H1 (cell line): ENCODE results near the gene GNG7.

Source experiments
- ATF3 ChIP-seq: IDR thresholded peaks from 2 replicates; pipeline ENCODE4 v1.6.1; 2011; ENCODE audit warnings: low read depth, mild to moderate bottlenecking, low read length; ENCODE audit not compliant: insufficient read depth
- BACH1 ChIP-seq: IDR thresholded peaks from 2 replicates; pipeline ENCODE4 v1.6.1; 2012; ENCODE audit warnings: low read length, improper control_type of control experiment
- KDM4A ChIP-seq: IDR thresholded peaks from one replicate; pipeline ENCODE4 v1.7.1; 2012; ENCODE audit warnings: low read depth, mild to moderate bottlenecking, moderate library complexity, low read length, inconsistent platforms; ENCODE audit not compliant: severe bottlenecking
- NRF1 ChIP-seq: IDR thresholded peaks from 2 replicates; pipeline ENCODE4 v1.6.1; 2011; ENCODE audit warnings: mild to moderate bottlenecking, low read depth, low read length, improper control_type of control experiment
- POLR2A ChIP-seq, 2 experiments: IDR thresholded peaks; 1 replicate in 1 of 2; 2 replicates in 1 of 2; pipeline ENCODE4 v1.6.1; 2011; ENCODE audit warnings: low read depth in 2 of 2, low read length in 2 of 2, mild to moderate bottlenecking in 2 of 2; ENCODE audit errors: control extremely low read depth in 1 of 2
- POLR2AphosphoS5 ChIP-seq: IDR thresholded peaks from 2 replicates; pipeline ENCODE4 v1.6.1; 2011; ENCODE audit warnings: low read depth, low read length
- RAD21 ChIP-seq, 2 experiments: IDR thresholded peaks in 1 of 2; conservative IDR thresholded peaks in 1 of 2; 2 replicates each; pipeline ENCODE4 v1.6.1; 2011; ENCODE audit warnings: low read depth in 2 of 2, low read length in 2 of 2, improper control_type of control experiment in 1 of 2, inconsistent platforms in 1 of 2, mild to moderate bottlenecking in 1 of 2, moderate library complexity in 1 of 2
- SAP30 ChIP-seq: fragments of 300-600 bp; sonication (generic); IDR thresholded peaks from 2 replicates; pipeline ENCODE4 v1.7.1; 2012; ENCODE audit warnings: low read length, moderate library complexity, mild to moderate bottlenecking, inconsistent platforms; ENCODE audit not compliant: insufficient read depth, insufficient replicate concordance
- SIX5 ChIP-seq: IDR thresholded peaks from 2 replicates; pipeline ENCODE4 v1.6.1; 2011; ENCODE audit warnings: mild to moderate bottlenecking, low read depth, low read length
- ZNF274 ChIP-seq: IDR thresholded peaks from 2 replicates; pipeline ENCODE4 v1.7.0; 2012; ENCODE audit warnings: low read length, borderline replicate concordance; ENCODE audit errors: extremely low read depth
- TF ChIP-seq, protein P1 (sequence below), 3 experiments: IDR thresholded peaks; 1 replicate in 2 of 3; 2 replicates in 1 of 3; pipeline versions ENCODE4 v1.5.1 to v1.6.1; 2011; ENCODE audit warnings: low read length in 3 of 3, mild to moderate bottlenecking in 3 of 3, inconsistent platforms in 2 of 3, low read depth in 1 of 3, moderate library complexity in 1 of 3; ENCODE audit not compliant: insufficient read depth in 1 of 3; ENCODE audit errors: control extremely low read depth in 1 of 3

- no peak for TF ChIP-seq KDM4A
- no peak for TF ChIP-seq BACH1
- TF ChIP-seq SAP30, result no peak
- TF ChIP-seq, protein P1, sequence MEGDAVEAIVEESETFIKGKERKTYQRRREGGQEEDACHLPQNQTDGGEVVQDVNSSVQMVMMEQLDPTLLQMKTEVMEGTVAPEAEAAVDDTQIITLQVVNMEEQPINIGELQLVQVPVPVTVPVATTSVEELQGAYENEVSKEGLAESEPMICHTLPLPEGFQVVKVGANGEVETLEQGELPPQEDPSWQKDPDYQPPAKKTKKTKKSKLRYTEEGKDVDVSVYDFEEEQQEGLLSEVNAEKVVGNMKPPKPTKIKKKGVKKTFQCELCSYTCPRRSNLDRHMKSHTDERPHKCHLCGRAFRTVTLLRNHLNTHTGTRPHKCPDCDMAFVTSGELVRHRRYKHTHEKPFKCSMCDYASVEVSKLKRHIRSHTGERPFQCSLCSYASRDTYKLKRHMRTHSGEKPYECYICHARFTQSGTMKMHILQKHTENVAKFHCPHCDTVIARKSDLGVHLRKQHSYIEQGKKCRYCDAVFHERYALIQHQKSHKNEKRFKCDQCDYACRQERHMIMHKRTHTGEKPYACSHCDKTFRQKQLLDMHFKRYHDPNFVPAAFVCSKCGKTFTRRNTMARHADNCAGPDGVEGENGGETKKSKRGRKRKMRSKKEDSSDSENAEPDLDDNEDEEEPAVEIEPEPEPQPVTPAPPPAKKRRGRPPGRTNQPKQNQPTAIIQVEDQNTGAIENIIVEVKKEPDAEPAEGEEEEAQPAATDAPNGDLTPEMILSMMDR (IDR thresholded peaks at IDR 0.05; ENCODE audit: control extremely low read depth in 1 of 3, insufficient read depth in 1 of 3, low read depth in 1 of 3, low read length in 3 of 3), result no peak
- TF ChIP-seq NRF1, result no peak
- TF ChIP-seq POLR2A (IDR thresholded peaks at IDR 0.05; ENCODE audit: control extremely low read depth in 1 of 2, low read depth in 2 of 2, low read length in 2 of 2), result no peak
- no peak for TF ChIP-seq SIX5
- no peak for TF ChIP-seq POLR2AphosphoS5
- TF ChIP-seq ATF3, result no peak
- no peak for TF ChIP-seq ZNF274
- TF ChIP-seq RAD21 (IDR thresholded peaks at IDR 0.05 in 1 of 2, conservative IDR thresholded peaks at IDR 0.05 in 1 of 2; ENCODE audit: low read depth in 2 of 2, low read length in 2 of 2), result no peak
Measured at GRCh38 chr19:2641332-2641698, 61.2 kb downstream of the GNG7 start.
